AG04449 (cell line): Measurements from ENCODE around the gene CEP170.
A peak's percentile ranks its signal among the peaks of the same experiment; 100 is the strongest.

Experiments used
- CTCF ChIA-PET: fragments of 350-600 bp; formaldehyde crosslinking; extraction: SDS; loops from one replicate; lab custom pipeline; 2021; ENCODE audit warnings: antibody characterized with exemption; lab: Yijun Ruan, JAX
- POLR2A ChIA-PET: fragments of 400-600, 350-600 bp; formaldehyde crosslinking; extraction: SDS; loops from one replicate; lab custom pipeline; 2020; ENCODE audit warnings: antibody characterized with exemption, inconsistent platforms; lab: Yijun Ruan, JAX
- DNase-seq: peaks from one replicate; pipeline ENCODE4 v3.0.0-alpha.2; 2010; ENCODE audit warnings: low read depth, low spot score
- H3K4me3 ChIP-seq: 2 replicates; pipeline ENCODE4 v1.5.1; 2011; ENCODE audit warnings: low read depth, mild to moderate bottlenecking, control low read depth, low read length
- TF ChIP-seq, protein P1 (sequence below): IDR thresholded peaks from one replicate; pipeline ENCODE4 v1.5.1; 2011; ENCODE audit warnings: mild to moderate bottlenecking, moderate library complexity, low read length, control low read depth, inconsistent platforms; ENCODE audit not compliant: insufficient read depth; ENCODE audit errors: missing control alignments

CEP170 gene

DNA sequence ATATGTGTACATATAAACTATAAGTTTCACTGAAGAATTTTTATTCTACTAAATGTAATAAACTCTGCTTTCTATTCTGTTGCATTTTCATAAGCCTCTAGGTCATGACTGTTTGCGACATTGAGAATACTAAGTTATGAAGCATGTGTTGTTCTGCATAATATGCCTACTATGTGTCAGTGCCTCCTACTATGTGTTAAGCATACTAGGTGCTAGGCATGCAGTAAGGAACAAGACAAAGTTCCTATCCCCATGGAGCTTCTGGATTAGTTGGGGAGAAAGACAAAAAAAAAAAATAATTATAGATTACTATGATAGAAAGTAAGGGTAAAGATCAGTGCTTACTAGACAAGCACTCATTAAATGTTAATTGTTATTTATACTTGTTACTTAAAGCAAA is 2.1 kb upstream of the CEP170 start:
- H3K4me3 ChIP-seq, result no peak overlapping the region
- CTCF ChIA-PET, result interaction anchor here (0.8 kb wide), 1 partner anchor 20 kb away, joined by 3 read pairs; no protein-coding TSS in a partner anchor
- TF ChIP-seq, protein P1, sequence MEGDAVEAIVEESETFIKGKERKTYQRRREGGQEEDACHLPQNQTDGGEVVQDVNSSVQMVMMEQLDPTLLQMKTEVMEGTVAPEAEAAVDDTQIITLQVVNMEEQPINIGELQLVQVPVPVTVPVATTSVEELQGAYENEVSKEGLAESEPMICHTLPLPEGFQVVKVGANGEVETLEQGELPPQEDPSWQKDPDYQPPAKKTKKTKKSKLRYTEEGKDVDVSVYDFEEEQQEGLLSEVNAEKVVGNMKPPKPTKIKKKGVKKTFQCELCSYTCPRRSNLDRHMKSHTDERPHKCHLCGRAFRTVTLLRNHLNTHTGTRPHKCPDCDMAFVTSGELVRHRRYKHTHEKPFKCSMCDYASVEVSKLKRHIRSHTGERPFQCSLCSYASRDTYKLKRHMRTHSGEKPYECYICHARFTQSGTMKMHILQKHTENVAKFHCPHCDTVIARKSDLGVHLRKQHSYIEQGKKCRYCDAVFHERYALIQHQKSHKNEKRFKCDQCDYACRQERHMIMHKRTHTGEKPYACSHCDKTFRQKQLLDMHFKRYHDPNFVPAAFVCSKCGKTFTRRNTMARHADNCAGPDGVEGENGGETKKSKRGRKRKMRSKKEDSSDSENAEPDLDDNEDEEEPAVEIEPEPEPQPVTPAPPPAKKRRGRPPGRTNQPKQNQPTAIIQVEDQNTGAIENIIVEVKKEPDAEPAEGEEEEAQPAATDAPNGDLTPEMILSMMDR, result no peak
- DNase-seq, result no peak
- POLR2A ChIA-PET, result no interaction called here

DNA sequence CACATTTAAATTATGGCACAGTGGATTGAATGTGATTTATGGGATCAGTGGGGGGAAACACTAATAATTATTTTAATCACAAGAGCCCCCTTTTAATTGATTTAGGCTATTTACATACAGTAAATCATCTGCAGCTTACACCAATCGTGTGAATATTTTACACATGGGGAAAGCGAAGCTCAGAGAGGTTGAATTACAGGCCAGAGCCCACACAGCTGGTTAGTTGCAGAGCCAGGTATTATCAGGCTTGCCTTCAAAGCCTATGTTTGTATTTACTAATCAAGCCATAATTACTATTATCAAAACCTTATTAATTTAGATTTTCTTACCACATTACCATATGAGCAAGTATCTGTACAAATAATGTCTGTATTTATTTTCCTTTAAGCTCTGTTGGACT is 1.5 kb upstream of the CEP170 start:
- POLR2A ChIA-PET, result interaction anchor here (0.6 to 2.9 kb wide), 2 partner anchors 13 to 1396 kb away, joined by 3 to 12 read pairs; no protein-coding TSS in a partner anchor

DNA sequence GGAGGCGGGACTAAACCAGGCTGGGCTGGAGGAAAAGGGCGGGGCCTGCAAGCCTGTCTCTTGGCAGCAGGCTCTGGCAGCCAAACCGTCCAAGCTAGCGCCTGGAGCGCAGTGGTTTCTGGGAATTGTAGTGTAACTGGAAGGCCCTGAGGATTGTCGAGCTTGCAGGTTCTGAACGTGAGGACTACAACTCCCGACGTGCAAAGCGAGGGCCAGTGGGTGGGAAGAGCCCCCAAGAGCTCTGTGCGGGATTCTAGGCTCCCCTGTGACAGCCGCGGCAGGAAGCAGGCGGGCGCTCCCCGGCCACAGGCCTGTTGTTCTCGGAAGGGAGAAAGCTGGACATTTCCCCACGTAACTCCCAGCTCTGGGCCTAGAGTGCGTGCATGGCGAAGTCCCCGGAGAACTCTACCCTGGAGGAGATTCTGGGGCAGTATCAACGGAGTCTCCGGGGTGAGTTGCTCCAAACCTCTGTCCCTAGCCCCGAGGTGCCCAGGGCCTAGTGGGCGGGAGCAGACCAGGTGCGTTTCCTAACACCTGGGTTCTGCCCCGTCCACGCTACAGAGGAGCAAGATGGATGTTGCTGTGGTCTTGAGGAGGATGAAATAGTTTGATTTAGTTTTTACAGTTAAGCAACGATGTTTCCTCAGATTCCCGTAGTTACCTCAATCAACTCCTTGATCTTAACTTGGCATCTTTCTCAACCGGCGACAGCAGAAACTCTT is 871 bp upstream of the CEP170 start, which contains the start of gene SDCCAG8:
SDCCAG8 (plus strand) TSS at position 251 of the 722 bp plus-strand sequence; CDS start at position 384, 133 bp downstream.
- TF ChIP-seq, protein P1, result no peak
- ChIA-PET CTCF (interaction anchor here (0.8 to 2.4 kb wide), 6 partner anchors 9 to 30 kb away, joined by 3 to 11 read pairs (median 4); no protein-coding TSS in a partner anchor), POLR2A (interaction anchor here (0.6 to 2.9 kb wide), 7 partner anchors 9 to 1395 kb away, joined by 3 to 12 read pairs (median 4); no protein-coding TSS in a partner anchor)
- DNase-seq, result peak; percentile 99
- H3K4me3 ChIP-seq, result peak within 1 kb of the TSS; percentile 88

More for the DNA sequence above, 1.5 kb upstream of the CEP170 start:
- H3K4me3 ChIP-seq, result peak overlapping the region; percentile 85
- no peak for DNase-seq
- CTCF ChIA-PET, result interaction anchor here (0.8 to 2.4 kb wide), 4 partner anchors 9 to 29 kb away, joined by 3 to 11 read pairs (median 3); no protein-coding TSS in a partner anchor
- TF ChIP-seq, protein P1, result no peak

DNA sequence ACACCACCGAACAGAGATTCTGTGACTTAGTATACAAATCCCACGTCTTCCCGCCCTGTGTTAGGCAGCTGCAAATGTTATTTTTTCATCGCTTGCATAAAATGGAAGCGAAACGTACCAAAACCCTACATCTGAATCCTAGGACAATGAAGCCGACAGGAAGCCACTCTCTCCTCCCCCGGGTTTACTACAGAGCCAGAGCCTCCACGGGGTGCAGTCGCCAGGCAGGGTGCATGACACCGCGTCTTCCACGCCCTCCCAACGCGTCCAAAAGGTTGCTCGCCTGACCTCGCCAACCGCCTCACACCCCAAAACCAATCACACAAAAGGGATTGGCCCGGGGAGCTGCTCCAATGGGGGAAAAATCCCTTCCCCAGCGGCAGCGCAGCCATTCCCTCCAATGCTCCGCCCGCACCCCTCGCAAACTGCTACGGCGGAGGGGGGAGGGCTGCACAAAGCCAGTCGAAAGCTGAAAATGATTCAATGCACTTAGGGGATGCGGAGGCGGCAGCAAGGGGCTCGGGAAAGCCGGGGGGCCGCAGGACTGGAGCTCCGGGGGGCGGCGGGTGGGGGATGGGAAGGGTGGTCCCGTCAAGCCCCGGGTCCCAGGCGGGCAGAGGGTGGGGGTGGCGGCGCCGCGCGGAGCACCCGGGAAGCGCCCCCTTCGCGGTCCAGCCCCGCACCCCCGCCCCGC is 701 bp downstream of the CEP170 start:
- TF ChIP-seq, protein P1, result no peak
- ChIA-PET CTCF (interaction anchor here (1.3 to 2.4 kb wide), 2 partner anchors 11 to 68 kb away, joined by 3 to 11 read pairs; no protein-coding TSS in a partner anchor), POLR2A (interaction anchor here (1.5 to 2.9 kb wide), 3 partner anchors 11 to 18 kb away, joined by 4 to 12 read pairs (median 8); no protein-coding TSS in a partner anchor)
- DNase-seq, result no peak
- peak overlapping the region; percentile 88 for H3K4me3 ChIP-seq

DNA sequence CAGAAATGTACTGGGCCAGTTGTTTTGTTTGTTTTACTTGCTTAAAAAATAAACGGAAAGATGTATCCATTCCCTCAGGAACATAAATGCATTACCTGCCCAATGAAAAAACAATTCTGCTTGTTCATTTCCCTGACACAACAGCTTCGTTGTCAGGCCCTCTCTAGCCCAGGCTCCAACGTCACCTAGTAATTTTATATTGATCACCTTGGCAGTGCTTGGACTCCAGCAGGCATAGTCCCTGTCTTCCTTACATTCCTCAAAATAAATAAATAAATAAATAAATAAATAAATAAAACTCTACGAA is 1.2 kb downstream of the CEP170 start:
- DNase-seq, result no peak
- POLR2A ChIA-PET, result interaction anchor here (2.2 to 2.9 kb wide), 2 partner anchors 15 to 19 kb away, joined by 8 to 12 read pairs; no protein-coding TSS in a partner anchor
- CTCF ChIA-PET, result interaction anchor here (0.9 to 1.3 kb wide), 2 partner anchors 19 to 68 kb away, joined by 3 read pairs; no protein-coding TSS in a partner anchor
- H3K4me3 ChIP-seq, result peak overlapping the region; percentile 88
- TF ChIP-seq, protein P1, result no peak
